Mesenchymal stem cell (in vitro differentiated cells and primary cell): ENCODE results near the gene MCMBP.

ENCODE experiments used
- DNase-seq: peaks from one replicate; pipeline ENCODE4 v3.0.0-alpha.2; 2013
- H2AFZ ChIP-seq: one replicate; pipeline ENCODE4 v1.6.1; 2013; ENCODE audit warnings: low read depth, mild to moderate bottlenecking, control low read depth, inconsistent platforms, low read length, moderate library complexity
- H2AK5ac ChIP-seq: 2 replicates; pipeline ENCODE4 v1.6.1; 2013; ENCODE audit warnings: low read length, moderate library complexity, mild to moderate bottlenecking, inconsistent platforms; ENCODE audit not compliant: severe bottlenecking
- H2BK120ac ChIP-seq: one replicate; pipeline ENCODE4 v1.6.1; 2013; ENCODE audit warnings: low read depth, mild to moderate bottlenecking, inconsistent platforms, low read length, moderate library complexity
- H2BK12ac ChIP-seq, 2 experiments: one replicate each; pipeline ENCODE4 v1.6.1; 2013; ENCODE audit warnings: inconsistent platforms in 2 of 2, low read length in 2 of 2, mild to moderate bottlenecking in 2 of 2, moderate library complexity in 2 of 2, control low read depth in 1 of 2
- H2BK15ac ChIP-seq: one replicate; pipeline ENCODE4 v1.6.1; 2013; ENCODE audit warnings: mild to moderate bottlenecking, low read depth, inconsistent platforms; ENCODE audit not compliant: poor library complexity, severe bottlenecking
- H2BK5ac ChIP-seq: 2 replicates; pipeline ENCODE4 v1.6.1; 2013; ENCODE audit warnings: low read depth, mild to moderate bottlenecking, low read length, control low read depth, inconsistent platforms; ENCODE audit not compliant: poor library complexity, severe bottlenecking
- H3K14ac ChIP-seq, 2 experiments: one replicate each; pipeline ENCODE4 v1.6.1; 2013; ENCODE audit warnings: inconsistent platforms in 2 of 2, low read length in 2 of 2, control low read depth in 1 of 2, mild to moderate bottlenecking in 1 of 2, moderate library complexity in 1 of 2
- H3K18ac ChIP-seq, 2 experiments: one replicate each; pipeline ENCODE4 v1.6.1; 2013; ENCODE audit warnings: inconsistent platforms in 2 of 2, low read length in 2 of 2, control low read depth in 1 of 2, low read depth in 1 of 2, mild to moderate bottlenecking in 1 of 2
- H3K23ac ChIP-seq, 2 experiments: one replicate each; pipeline ENCODE4 v1.6.1; 2013; ENCODE audit warnings: inconsistent platforms in 2 of 2, low read length in 2 of 2, mild to moderate bottlenecking in 2 of 2, moderate library complexity in 2 of 2, control low read depth in 1 of 2
- H3K27ac ChIP-seq: 2 replicates; pipeline ENCODE4 v1.5.1; 2013; ENCODE audit warnings: mild to moderate bottlenecking, moderate library complexity, low read length, control low read depth, inconsistent platforms; ENCODE audit not compliant: poor library complexity, severe bottlenecking
- H3K27me3 ChIP-seq, 2 experiments: 2 replicates each; pipeline versions ENCODE4 v1.6.1 to v1.7.0; 2013; ENCODE audit warnings: low read length in 2 of 2, mild to moderate bottlenecking in 2 of 2, moderate library complexity in 2 of 2, control low read depth in 1 of 2, inconsistent platforms in 1 of 2; ENCODE audit not compliant: control insufficient read depth in 1 of 2, insufficient read depth in 1 of 2
- H3K36me3 ChIP-seq, 2 experiments: 2 replicates each; pipeline versions ENCODE4 v1.6.1 to v1.7.0; 2013; ENCODE audit warnings: low read length in 2 of 2, control low read depth in 1 of 2, inconsistent platforms in 1 of 2, low read depth in 1 of 2, mild to moderate bottlenecking in 1 of 2; ENCODE audit not compliant: insufficient read depth in 2 of 2, control insufficient read depth in 1 of 2
- H3K4ac ChIP-seq, 2 experiments: one replicate each; pipeline ENCODE4 v1.6.1; 2013; ENCODE audit warnings: inconsistent platforms in 2 of 2, low read length in 2 of 2, mild to moderate bottlenecking in 2 of 2, moderate library complexity in 2 of 2, control low read depth in 1 of 2, low read depth in 1 of 2
- H3K4me1 ChIP-seq: 2 replicates; pipeline ENCODE4 v1.6.1; 2013; ENCODE audit warnings: low read depth, low read length, control low read depth; ENCODE audit not compliant: control insufficient read depth, insufficient read depth
- H3K4me2 ChIP-seq: 2 replicates; pipeline ENCODE4 v1.6.1; 2013; ENCODE audit warnings: low read length, mild to moderate bottlenecking, inconsistent platforms; ENCODE audit not compliant: poor library complexity, severe bottlenecking
- H3K4me3 ChIP-seq, 2 experiments: 2 replicates each; pipeline versions ENCODE4 v1.5.1 to v1.7.0; 2013; ENCODE audit warnings: low read length in 2 of 2, mild to moderate bottlenecking in 2 of 2, control low read depth in 1 of 2, low read depth in 1 of 2; ENCODE audit not compliant: insufficient read depth in 1 of 2
- H3K79me1 ChIP-seq: replicated peaks from 2 replicates; pipeline ENCODE4 v1.6.1; 2013; ENCODE audit warnings: mild to moderate bottlenecking, control low read depth, low read length, inconsistent platforms; ENCODE audit not compliant: poor library complexity, severe bottlenecking
- H3K9ac ChIP-seq: 2 replicates; pipeline ENCODE4 v1.7.0; 2013; ENCODE audit warnings: mild to moderate bottlenecking, low read length, moderate library complexity
- H3K9me3 ChIP-seq: 2 replicates; pipeline ENCODE4 v1.7.0; 2013; ENCODE audit warnings: mild to moderate bottlenecking, low read length; ENCODE audit not compliant: control insufficient read depth
- H4K8ac ChIP-seq: one replicate; pipeline ENCODE4 v1.6.1; 2013; ENCODE audit warnings: inconsistent platforms, mild to moderate bottlenecking, low read length, moderate library complexity
- H4K91ac ChIP-seq: one replicate; pipeline ENCODE4 v1.6.1; 2013; ENCODE audit warnings: mild to moderate bottlenecking, low read length, inconsistent platforms
- WGBS: methylation state at CpG from one replicate; pipeline ENCODE4 v1.1.7; 2013; ENCODE audit warnings: mixed read lengths; 5-methylcytosine and 5-hydroxymethylcytosine counted together

MCMBP gene

DNA sequence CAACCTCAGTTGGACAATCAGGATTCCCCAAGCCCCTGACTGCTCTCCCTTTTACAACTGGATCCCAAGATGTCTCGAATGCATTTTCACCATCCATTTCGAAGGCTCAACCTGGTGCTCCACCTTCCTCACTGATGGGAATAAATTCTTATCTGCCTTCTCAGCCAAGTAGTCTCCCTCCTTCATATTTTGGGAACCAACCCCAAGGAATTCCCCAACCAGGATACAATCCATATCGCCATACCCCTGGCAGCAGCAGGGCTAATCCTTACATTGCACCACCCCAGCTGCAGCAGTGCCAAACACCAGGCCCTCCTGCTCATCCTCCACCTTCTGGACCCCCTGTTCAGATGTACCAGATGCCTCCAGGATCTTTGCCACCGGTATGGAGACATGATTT lies 25.9 kb upstream of the MCMBP start:
- H3K4ac ChIP-seq: no peak overlapping the region
- H3K27me3 ChIP-seq: no peaks in the 10 kb centered on the region
- H3K4me2 ChIP-seq: no peak overlapping the region
- H4K8ac ChIP-seq: no peak overlapping the region
- no peak overlapping the region for H2BK5ac ChIP-seq
- no peak overlapping the region for H2BK12ac ChIP-seq
- peaks cover 9% of the 10 kb centered on the region for H3K79me1 ChIP-seq
- H3K9ac ChIP-seq: no peak overlapping the region
- no peak overlapping the region for H3K23ac ChIP-seq
- H3K27ac ChIP-seq: no peak overlapping the region
- peaks cover 8% of the 10 kb centered on the region for H3K4me1 ChIP-seq
- H3K9me3 ChIP-seq: no peaks in the 10 kb centered on the region
- H3K18ac ChIP-seq: no peak overlapping the region
- no peak overlapping the region for H2BK120ac ChIP-seq
- peaks cover 25 to 54% of the 10 kb centered on the region in 2 experiments for H3K36me3 ChIP-seq
- H2BK15ac ChIP-seq: no peak overlapping the region
- whole genome bisulfite sequencing: over 99% methylated on average over 3 of the region's 4 CpGs
- H2AFZ ChIP-seq: no peak overlapping the region
- no peak overlapping the region for H2AK5ac ChIP-seq
- no peak overlapping the region for H3K4me3 ChIP-seq
- no peak overlapping the region for H4K91ac ChIP-seq
- no peak overlapping the region for H3K14ac ChIP-seq
- no peak for DNase-seq

DNA sequence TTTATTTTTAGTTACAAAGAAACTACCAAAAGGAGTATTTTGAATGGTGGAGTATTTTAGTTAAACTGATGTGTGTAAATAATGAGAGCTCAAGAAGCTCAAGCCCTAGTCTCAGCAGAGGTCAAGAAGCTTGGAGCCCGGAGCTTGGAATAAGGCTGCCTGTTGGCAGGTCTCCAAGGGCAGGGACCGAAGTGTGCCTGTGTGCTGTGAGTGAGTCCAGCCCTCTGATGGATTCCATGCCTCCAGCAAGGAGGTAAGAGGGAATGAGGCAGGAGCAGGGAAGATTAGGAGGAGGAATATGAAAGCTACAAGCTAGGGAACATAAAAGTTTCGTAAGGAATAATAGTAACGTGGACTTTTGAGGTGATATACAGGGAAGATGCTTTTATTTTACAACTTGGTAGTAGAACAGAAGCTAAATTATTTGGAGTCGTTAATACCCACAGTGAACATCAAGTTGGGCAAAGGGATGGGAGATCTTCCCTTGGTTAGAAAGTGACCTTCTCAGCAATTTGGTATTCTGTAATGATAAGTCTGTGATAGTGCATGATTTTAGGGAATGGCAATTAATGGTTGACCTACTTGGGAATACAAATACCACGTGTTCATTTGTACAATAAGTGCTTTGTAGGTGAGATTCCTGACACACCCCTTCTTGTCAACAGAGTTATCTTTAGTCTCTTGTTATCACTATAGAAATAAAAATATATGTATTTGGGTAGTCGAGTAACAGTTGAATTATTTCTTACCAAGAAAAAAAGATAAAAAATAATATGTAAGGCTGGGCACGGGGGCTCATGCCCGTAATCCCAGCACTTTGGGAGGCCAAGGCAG lies 24.5 kb upstream of the MCMBP start:
- H3K9ac ChIP-seq: peak overlapping the region; percentile 37
- no peak overlapping the region for H2AK5ac ChIP-seq
- DNase-seq: peak; percentile 66
- H4K8ac ChIP-seq: no peak overlapping the region
- H3K36me3 ChIP-seq: peaks cover 21 to 40% of the 10 kb centered on the region in 2 experiments
- no peak overlapping the region for H3K4ac ChIP-seq
- peaks cover 8% of the 10 kb centered on the region for H3K4me1 ChIP-seq
- no peak overlapping the region for H3K23ac ChIP-seq
- H3K18ac ChIP-seq: no peak overlapping the region
- peak overlapping the region in 1 of 2 experiments; percentile 58 for H3K4me3 ChIP-seq
- H2BK15ac ChIP-seq: no peak overlapping the region
- 59% methylated on average over 5 of the region's 9 CpGs for WGBS
- H4K91ac ChIP-seq: no peak overlapping the region
- H2BK12ac ChIP-seq: no peak overlapping the region
- H2AFZ ChIP-seq: no peak overlapping the region
- no peak overlapping the region for H2BK120ac ChIP-seq
- no peaks in the 10 kb centered on the region for H3K27me3 ChIP-seq
- H3K4me2 ChIP-seq: no peak overlapping the region
- H3K79me1 ChIP-seq: peaks cover 5% of the 10 kb centered on the region
- H2BK5ac ChIP-seq: no peak overlapping the region
- no peak overlapping the region for H3K27ac ChIP-seq
- no peaks in the 10 kb centered on the region for H3K9me3 ChIP-seq
- H3K14ac ChIP-seq: no peak overlapping the region

DNA sequence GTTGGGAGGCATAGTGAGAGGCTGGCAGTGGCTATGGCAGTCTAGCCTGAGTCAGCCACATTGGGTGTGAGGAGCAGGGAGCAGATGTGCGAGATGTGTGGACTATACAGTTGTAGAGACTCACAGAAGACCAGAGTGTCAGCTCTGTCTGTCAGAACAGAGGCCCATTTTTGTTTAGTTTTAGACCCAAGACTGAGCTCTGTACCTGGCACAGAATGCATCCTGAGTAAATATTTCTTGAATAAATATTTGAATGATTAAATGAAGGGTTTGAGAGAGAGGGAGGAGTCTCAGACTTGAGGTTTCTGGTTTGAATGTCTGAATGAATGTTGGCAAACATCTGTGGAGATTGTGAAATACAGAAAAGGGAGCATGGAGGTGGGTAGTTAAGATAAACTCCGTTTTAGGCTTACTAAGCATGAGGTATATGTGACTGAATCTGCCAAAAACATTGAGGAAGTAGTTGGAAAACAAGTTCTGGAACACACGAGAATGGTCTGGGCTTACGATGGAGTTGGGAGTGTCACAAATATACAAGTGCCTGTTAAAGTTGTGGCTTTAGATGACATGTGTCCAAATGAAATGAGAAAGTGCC lies 23.5 kb upstream of the MCMBP start:
- WGBS: 65% methylated on average over 4 of the region's 4 CpGs

DNA sequence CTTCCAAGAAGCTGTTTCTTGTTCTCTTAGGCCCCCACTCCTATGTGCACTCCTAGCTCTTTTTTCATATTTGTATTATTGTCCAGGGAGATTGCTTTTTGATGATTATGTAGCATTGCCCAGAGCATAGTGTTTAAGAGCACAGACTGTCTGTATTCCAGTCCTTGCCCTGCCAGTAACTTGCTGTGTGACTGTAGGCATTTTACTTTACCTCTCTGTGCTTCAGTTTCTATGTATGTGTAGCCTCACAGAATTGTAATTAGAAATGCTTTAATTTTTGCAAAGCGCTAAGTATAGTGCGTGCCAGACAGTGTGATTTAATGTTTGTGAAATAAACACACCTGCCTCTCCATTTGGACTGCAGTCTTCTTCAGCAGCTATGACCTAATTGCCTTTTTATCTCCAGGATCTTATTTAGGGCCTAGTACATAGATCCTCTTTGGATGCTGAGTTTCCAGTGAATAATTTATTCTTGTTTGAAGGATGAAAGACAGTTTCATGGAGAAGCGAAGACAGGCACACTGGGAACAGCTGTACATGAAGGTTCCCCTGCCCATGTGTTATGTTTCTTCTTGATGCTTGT lies 21.3 kb upstream of the MCMBP start:
- H3K36me3 ChIP-seq: peaks cover 10 to 25% of the 10 kb centered on the region in 2 experiments
- no peak overlapping the region for H3K14ac ChIP-seq
- H4K91ac ChIP-seq: no peak overlapping the region
- peaks cover 11% of the 10 kb centered on the region for H3K4me1 ChIP-seq
- H3K27me3 ChIP-seq: no peaks in the 10 kb centered on the region
- DNase-seq: no peak
- WGBS: 100% methylated on average over 3 of the region's 3 CpGs
- H3K18ac ChIP-seq: no peak overlapping the region
- H3K4ac ChIP-seq: no peak overlapping the region
- no peak overlapping the region for H2BK5ac ChIP-seq
- H3K27ac ChIP-seq: no peak overlapping the region
- H2BK12ac ChIP-seq: no peak overlapping the region
- no peaks in the 10 kb centered on the region for H3K9me3 ChIP-seq
- peak overlapping the region in 1 of 2 experiments; percentile 97 for H3K4me3 ChIP-seq
- no peak overlapping the region for H3K23ac ChIP-seq
- peak overlapping the region; percentile 96 for H3K9ac ChIP-seq
- H3K4me2 ChIP-seq: peak overlapping the region; percentile 39
- H4K8ac ChIP-seq: no peak overlapping the region
- no peak overlapping the region for H2BK15ac ChIP-seq
- peaks cover 11% of the 10 kb centered on the region for H3K79me1 ChIP-seq
- H2BK120ac ChIP-seq: no peak overlapping the region
- H2AFZ ChIP-seq: no peak overlapping the region
- H2AK5ac ChIP-seq: no peak overlapping the region

More for the DNA sequence above, 23.5 kb upstream of the MCMBP start:
- no peak overlapping the region for H2BK15ac ChIP-seq
- peak; percentile 66 for DNase-seq
- no peak overlapping the region for H3K4me2 ChIP-seq
- H2BK120ac ChIP-seq: no peak overlapping the region
- no peak overlapping the region for H2BK5ac ChIP-seq
- H2AFZ ChIP-seq: no peak overlapping the region
- peaks cover 7% of the 10 kb centered on the region for H3K79me1 ChIP-seq
- H3K4me3 ChIP-seq: peak overlapping the region in 1 of 2 experiments; percentile 58
- no peak overlapping the region for H3K4ac ChIP-seq
- H3K14ac ChIP-seq: no peak overlapping the region
- no peak overlapping the region for H4K91ac ChIP-seq
- H3K36me3 ChIP-seq: peaks cover 15 to 39% of the 10 kb centered on the region in 2 experiments
- peak overlapping the region; percentile 37 for H3K9ac ChIP-seq
- H3K27ac ChIP-seq: no peak overlapping the region
- no peak overlapping the region for H2BK12ac ChIP-seq
- H3K4me1 ChIP-seq: peaks cover 11% of the 10 kb centered on the region
- no peak overlapping the region for H2AK5ac ChIP-seq
- no peak overlapping the region for H4K8ac ChIP-seq
- H3K23ac ChIP-seq: no peak overlapping the region
- peak overlapping the region in 1 of 2 experiments; percentile 22 for H3K18ac ChIP-seq
- no peaks in the 10 kb centered on the region for H3K9me3 ChIP-seq
- no peaks in the 10 kb centered on the region for H3K27me3 ChIP-seq
